ENCODE measurements around the gene PPIG. TPM values are rescaled to one million over a fixed set of nuclear protein-coding genes. Genes with fewer than 3 reads are reported as not detected.

Gene PPIG
- total and polyA plus RNA-seq, 8 donors, result 22.0 to 98.8 (median 27.9) TPM

DNA sequence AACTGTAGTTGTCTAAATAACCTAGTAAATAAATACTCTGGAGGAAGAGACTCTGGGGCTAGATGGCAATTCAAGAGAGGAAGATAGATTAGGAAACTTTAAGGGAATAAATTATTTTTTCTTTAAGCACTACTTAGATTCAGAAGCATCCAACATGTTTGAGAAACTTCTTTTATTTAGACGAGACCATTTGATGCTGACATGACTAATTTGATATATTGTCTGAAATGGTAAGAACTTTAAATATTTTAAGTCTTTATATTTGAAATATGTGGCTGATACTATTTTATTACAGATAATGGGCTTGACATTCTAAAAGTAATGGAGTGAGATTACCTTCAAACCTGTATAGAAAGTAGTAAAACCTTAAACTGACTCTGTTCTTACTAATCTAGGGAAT is 36.4 kb downstream of the PPIG start:
- Histone ChIP-seq H3K36me3 (peaks cover 9 to 92% (median 74%) of the 10 kb centered on the region in 4 donors), H3K27me3 (no peaks in the 10 kb centered on the region), H3K9me3 (no peaks in the 10 kb centered on the region), H3K4me3 (no peak overlapping the region), H3K4me1 (no peaks in the 10 kb centered on the region), H3K27ac (no peak overlapping the region)
- TF ChIP-seq, protein P1, sequence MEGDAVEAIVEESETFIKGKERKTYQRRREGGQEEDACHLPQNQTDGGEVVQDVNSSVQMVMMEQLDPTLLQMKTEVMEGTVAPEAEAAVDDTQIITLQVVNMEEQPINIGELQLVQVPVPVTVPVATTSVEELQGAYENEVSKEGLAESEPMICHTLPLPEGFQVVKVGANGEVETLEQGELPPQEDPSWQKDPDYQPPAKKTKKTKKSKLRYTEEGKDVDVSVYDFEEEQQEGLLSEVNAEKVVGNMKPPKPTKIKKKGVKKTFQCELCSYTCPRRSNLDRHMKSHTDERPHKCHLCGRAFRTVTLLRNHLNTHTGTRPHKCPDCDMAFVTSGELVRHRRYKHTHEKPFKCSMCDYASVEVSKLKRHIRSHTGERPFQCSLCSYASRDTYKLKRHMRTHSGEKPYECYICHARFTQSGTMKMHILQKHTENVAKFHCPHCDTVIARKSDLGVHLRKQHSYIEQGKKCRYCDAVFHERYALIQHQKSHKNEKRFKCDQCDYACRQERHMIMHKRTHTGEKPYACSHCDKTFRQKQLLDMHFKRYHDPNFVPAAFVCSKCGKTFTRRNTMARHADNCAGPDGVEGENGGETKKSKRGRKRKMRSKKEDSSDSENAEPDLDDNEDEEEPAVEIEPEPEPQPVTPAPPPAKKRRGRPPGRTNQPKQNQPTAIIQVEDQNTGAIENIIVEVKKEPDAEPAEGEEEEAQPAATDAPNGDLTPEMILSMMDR (IDR thresholded peaks at IDR 0.05), result no peak
- no peak for TF ChIP-seq EP300 (IDR thresholded peaks at IDR 0.05)
- intact Hi-C loops (cut with DNase I; ENCODE audit: low total_unique reads), result no loop called here
- DNase-seq, result no peak
- 69 to 83% (median 78%) methylated on average over 1 of the region's 1 CpG for WGBS, 5 donors

DNA sequence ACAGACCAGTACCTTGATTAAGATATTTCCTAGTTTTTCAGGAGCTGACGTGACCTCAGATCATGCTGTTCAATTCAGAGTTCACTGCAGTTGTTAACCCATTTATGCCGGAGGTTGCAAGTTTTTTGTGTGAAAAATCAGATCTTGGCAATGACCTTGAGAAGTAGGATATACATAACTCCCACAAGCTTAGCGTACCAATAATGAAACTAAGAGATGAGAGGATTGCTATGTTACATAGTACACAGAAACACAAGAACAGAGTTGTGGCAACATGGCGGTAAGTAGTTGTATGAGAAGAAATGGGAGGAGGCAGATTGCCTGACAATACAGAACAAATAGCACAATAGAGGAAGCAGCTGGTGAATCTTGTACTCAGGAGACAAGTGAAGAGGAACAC is 39.1 kb downstream of the PPIG start:
- no peaks in the 10 kb centered on the region for H3K27me3 ChIP-seq
- no peaks in the 10 kb centered on the region for H3K9me3 ChIP-seq
- H3K4me1 ChIP-seq, result no peaks in the 10 kb centered on the region
- no peak overlapping the region for H3K4me3 ChIP-seq
- H3K36me3 ChIP-seq, result peaks cover 2 to 90% (median 70%) of the 10 kb centered on the region in 4 donors
- TF ChIP-seq POLR2AphosphoS5 (IDR thresholded peaks at IDR 0.05) (no peak), POLR2A (IDR thresholded peaks at IDR 0.05) (no peak), EP300 (IDR thresholded peaks at IDR 0.05) (no peak)
- TF ChIP-seq, protein P1 (IDR thresholded peaks at IDR 0.05), result no peak
- intact Hi-C loops (cut with DNase I; ENCODE audit: low total_unique reads), result no loop called here
- H3K27ac ChIP-seq, result no peak overlapping the region
- WGBS, 5 donors, result 84 to 90% (median 86%) methylated on average over 4 of the region's 4 CpGs
- DNase-seq, result no peak

DNA sequence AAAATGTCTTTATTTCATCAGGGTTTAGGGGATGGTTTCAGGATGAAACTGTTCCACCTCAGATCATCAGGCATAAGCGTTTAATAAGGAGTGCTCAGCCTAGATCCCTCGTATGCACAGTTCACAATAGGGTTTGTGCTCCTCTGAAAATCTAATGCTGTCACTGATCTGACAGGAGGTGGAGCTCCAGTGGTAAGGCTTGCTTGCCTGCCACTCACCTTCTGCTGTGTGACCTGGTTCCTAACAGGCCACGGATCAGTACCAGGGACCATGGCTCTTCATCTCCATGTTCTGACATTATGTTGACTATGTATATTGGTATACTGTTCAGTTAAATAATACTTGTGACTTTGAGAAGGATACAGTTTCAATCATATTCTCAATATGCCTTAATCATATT is 41.6 kb downstream of the PPIG start:
- WGBS, 5 donors, result 74 to 90% (median 81%) methylated on average over 3 of the region's 3 CpGs
- H3K36me3 ChIP-seq, result peaks cover 2 to 79% (median 69%) of the 10 kb centered on the region in 4 donors

DNA sequence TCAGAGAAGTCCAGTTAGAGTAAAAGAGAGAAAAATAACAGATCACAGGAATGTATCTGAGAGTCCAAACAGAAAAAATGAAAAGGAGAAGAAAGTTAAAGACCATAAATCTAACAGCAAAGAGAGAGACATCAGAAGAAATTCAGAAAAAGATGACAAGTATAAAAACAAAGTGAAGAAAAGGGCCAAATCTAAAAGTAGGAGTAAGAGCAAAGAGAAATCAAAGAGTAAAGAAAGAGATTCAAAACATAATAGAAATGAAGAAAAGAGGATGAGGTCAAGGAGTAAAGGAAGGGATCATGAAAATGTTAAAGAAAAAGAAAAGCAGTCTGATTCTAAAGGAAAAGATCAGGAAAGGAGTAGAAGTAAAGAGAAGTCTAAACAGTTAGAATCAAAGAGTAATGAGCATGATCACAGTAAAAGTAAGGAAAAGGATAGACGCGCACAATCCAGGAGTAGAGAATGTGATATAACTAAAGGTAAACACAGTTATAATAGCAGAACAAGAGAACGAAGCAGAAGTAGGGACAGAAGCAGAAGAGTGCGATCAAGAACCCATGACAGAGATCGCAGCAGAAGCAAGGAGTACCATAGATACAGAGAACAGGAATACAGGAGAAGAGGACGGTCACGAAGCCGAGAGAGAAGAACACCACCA is 52.4 kb downstream of the PPIG start:
- H3K36me3 ChIP-seq, result peaks cover 24 to 73% (median 64%) of the 10 kb centered on the region in 4 donors
- peaks cover 0 to 15% (median 6%) of the 10 kb centered on the region in 4 donors for H3K4me1 ChIP-seq
- no peak for DNase-seq
- H3K9me3 ChIP-seq, result no peaks in the 10 kb centered on the region
- no peak overlapping the region for H3K27ac ChIP-seq
- no peaks in the 10 kb centered on the region for H3K27me3 ChIP-seq
- TF ChIP-seq EP300 (IDR thresholded peaks at IDR 0.05), result no peak
- TF ChIP-seq POLR2AphosphoS5 (IDR thresholded peaks at IDR 0.05), result no peak
- no peak for TF ChIP-seq POLR2A (IDR thresholded peaks at IDR 0.05)
- TF ChIP-seq, protein P1 (IDR thresholded peaks at IDR 0.05), result no peak
- 96 to 97% (median 96%) methylated on average over 8 of the region's 8 CpGs for WGBS, 5 donors
- intact Hi-C loops (cut with DNase I; ENCODE audit: low total_unique reads), result no loop called here
- H3K4me3 ChIP-seq, result no peak overlapping the region

More for the DNA sequence above, 41.6 kb downstream of the PPIG start:
- TF ChIP-seq, protein P1 (IDR thresholded peaks at IDR 0.05), result no peak
- TF ChIP-seq POLR2AphosphoS5 (IDR thresholded peaks at IDR 0.05) (no peak), EP300 (IDR thresholded peaks at IDR 0.05) (no peak), POLR2A (IDR thresholded peaks at IDR 0.05) (no peak)
- Histone ChIP-seq H3K4me3 (no peak overlapping the region), H3K4me1 (no peaks in the 10 kb centered on the region), H3K27ac (no peak overlapping the region), H3K9me3 (no peaks in the 10 kb centered on the region), H3K27me3 (no peaks in the 10 kb centered on the region)
- intact Hi-C loops (cut with DNase I; ENCODE audit: low total_unique reads), result no loop called here
- DNase-seq, result no peak

Measured in stomach (tissue), 9 donors.